NOMO-1 treated with DMSO at 0.1 percent for 48 hours (cell line): ENCODE results near the gene NOTUM.

Experiments used
- DNase-seq: peaks from one replicate; lab custom pipeline; 2025; ENCODE audit not compliant: unreplicated experiment; lab: John Stamatoyannopoulos, UW

NOTUM gene

GRCh38 chr17:81912441-81913309 lies 48.3 kb downstream of the NOTUM start:
- DNase-seq, result no peak

DNA sequence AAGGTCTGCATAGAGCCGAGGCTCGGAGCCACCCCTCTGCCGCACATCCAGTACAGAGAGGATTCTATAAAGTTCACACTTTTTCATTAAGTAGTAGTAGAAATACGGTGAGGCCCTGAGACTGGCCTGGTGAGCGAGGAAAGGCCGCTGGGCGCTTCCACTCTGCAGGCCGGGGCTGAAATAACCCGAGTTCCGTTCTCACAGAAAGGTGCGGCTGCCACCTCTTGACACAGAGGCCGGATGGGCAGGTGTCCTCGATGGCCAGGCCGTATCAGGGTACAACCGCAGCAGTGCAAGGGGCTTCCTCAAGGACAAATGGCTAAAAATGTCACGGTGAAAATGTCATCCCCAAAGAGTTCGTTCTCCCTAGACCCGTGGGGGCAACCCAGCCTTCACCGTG lies 49.0 kb downstream of the NOTUM start:
- DNase-seq, result no peak

GRCh38 chr17:81911277-81911961 lies 49.6 kb downstream of the NOTUM start, which contains the start of gene PCYT2:
TSS of gene PCYT2 (minus strand) at chr17:81911399. CDS start at chr17:81911355, 44 bp downstream.
- DNase-seq, result peak; percentile 73

- DNase-seq, result no peak
Measured at GRCh38 chr17:81910840-81911276, 50.1 kb downstream of the NOTUM start.

GRCh38 chr17:81909966-81910839 lies 50.8 kb downstream of the NOTUM start:
- no peak for DNase-seq

DNA sequence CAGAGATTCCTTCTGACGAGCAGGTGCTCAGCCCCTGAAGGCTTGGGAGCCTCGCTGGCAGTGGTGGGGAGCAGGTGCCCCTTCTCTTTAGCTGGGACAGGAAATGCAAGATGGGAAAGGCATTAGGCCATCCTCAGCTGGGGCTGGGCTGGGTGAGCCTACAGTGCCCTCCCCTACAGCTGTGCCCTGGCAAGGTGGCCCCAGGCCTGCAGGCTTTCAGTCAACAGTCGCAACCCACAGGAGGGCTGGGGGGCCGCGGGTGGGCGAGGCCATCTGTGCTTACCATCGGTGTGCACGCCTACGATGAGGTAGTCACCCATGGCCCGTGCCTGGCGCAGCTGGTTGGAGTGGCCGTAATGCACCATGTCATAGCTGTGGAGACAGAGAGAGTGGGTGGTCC lies 51.8 kb downstream of the NOTUM start:
- no peak for DNase-seq

- DNase-seq, result no peak
Measured at GRCh38 chr17:81908793-81909192, 52.2 kb downstream of the NOTUM start.

DNA sequence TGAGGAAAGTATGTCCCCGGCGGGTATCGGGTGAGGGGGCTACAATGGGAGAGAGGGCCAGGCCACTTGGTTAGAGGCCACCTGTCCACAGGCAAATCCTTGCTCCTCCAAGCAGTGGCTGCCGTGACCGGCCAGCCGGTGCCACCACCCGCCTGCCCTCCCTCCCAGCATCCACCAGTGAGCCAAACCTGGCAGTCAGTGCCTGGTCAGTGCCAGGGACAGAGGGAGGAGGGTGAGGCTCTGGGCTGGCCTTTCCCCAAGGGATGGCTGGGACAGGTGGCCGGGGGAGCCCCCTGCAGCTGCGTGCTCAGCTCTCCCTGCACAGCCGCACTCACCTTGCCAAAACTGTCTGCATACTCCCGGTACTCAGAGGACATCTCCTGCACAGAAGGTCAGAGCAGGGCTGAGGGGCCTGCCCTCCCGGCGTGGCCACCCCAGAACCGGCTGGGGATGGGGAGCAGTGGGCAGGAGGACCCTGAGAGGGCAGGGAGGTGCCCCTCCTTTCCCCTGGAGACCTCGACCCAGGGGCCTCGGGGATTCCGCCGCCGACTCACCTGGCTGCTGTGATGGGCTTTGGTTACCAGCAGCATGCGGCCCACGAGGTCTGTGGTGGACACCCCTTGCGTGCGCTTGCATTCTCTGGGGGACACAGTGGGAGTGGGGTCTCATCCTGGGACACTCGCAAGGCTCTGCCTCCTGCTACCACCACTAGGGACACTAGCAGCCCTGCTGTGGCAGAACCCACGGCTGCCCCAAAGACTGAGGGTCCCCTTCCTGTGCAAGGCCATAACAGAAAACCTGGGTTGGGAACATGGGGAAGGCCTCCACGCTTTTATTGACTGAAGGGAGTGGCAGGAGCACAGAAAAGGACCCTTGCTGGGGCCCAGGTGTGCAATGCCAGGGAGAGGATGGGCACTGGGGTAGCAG lies 53.5 kb downstream of the NOTUM start:
- DNase-seq, result no peak

- DNase-seq, result no peak
Measured at GRCh38 chr17:81906476-81907218, 54.3 kb downstream of the NOTUM start.

DNA sequence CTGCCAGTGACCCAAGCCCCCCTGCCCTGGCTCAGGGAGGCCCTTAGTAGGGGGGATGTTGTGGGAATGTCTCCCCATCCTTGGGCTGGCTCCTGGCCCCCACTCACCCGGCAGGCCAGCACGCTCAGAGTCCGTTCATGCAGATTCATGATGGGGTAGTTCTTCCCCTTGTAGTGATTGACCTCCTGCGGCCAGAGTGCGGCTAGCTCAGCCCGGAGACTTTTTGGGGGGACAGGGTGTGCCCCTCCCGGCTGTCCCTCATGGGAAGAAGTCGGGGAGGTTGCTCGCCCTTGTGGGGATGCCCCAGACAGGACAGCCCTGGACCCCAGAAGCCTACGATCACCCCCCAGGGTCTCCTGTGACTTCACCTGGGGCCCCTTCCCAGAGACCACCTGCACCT lies 55.0 kb downstream of the NOTUM start:
- DNase-seq, result no peak

DNA sequence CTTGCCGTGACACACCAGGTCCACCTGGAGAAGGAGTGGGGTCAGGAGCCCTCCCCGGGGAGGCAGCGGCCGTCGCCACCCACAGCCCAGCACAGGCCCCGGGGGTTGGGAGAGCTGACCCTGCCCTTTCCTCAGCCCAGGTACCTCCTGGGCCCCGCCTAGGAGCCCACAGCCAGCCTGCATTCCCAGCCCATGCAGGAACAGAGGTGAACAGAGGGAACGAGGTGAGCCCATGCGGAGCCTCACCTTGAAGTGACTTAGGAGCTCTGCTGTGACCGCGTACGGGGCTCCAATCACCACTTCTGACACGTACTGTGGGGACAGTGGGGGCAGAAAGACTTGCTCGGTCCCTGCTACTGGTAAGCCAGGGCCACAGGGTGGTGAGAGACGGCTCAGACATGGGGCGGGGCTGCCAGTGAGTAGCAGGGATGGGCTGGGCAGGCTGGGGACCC lies 55.5 kb downstream of the NOTUM start:
- no peak for DNase-seq

DNA sequence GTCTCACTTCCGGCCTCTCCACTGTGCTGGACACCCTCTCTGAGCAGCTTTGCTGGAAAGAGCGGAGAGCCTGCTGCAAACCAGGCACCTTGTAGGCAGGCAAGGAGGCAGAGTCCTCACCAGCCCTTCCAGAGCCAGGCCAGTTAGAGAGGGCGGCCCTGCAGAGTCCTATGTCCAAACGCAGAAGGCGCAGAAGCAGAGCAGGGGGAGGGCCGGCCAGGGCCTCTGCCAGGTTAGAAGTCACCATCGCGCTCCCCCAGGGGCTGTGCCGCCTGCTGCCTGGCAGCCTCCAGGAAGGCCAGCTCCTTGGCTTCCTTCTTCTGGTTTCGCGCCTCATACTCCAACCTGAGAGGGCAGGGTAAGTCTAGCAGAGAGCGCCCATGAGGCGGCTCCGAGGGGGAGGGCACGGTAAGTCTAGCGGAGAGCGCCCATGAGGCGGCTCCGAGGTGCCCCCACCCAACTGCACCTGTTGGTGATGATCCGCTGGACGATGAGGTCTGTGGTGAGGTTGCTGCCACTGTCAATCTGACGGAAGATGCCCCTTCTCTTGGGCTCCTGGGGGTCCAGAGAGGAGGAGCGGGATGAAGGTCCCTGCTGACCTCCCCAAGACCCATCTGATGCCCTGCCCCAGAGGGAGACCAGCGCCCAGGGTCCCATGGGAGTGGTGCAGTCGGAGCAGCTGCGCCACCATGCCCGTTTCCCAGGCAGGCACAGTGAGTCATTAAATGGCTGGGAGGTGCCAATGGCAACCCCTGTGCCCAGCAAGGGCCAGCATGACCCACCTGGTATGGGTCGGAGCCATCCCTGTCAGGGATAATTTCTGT lies 56.2 kb downstream of the NOTUM start:
- no peak for DNase-seq

DNA sequence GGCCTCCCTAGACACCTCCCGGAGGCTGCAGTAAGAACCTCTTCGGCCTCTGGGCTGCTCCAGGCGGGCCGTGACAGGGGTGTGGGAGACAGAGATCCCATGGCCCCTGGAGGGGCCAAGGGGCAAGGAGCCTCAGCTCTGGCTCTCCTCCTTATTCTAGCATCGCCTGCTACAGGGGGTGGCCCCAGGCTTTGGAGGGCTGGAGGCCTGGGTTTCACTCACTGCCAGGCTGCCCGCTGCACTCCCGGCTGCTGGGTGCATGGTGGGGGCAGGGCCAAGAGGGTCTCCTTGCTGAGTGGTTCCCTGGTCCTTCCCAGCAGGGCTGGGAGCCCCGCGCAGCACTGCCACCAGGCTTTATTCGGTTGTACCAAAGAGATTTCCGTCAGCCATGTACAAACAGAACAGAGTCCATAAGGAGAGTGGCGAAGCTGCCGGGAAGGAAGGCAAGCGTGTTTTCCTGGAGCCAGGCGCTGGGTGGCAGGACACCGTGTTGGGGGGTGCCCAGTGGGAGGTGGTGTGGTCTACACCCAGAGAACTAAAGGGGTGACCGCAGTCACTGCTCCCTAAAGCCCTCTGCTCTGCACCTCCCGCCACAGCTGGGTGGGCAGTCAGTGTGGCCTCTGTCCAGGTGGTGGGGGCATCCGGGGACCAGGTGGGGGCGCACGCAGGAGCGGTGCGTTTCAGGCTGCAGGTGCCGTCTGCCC lies 56.9 kb downstream of the NOTUM start:
- DNase-seq, result no peak

DNA sequence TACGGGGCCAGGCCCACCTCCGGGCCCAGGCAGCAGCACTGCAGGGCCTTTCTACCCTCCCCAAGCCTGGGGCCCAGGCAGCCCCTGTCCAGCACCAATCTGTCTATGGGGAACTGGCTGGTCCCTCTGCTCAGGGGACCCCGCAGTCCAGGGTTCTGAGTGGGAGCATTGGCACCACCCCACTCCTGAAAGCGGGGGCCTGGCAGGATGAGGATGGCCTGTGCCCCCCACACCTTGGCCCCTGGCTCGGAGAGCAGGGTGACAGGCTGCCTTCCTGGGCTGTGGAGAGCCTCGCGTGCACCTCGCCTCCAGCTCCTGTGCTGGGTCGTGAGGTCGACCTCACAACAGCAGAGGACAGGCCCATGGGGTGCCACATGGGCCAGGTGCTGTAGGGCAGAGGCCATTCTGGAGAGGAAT lies 57.6 kb downstream of the NOTUM start:
- no peak for DNase-seq

- DNase-seq, result no peak
Measured at GRCh38 chr17:81902653-81903414, 58.2 kb downstream of the NOTUM start.
